HEK293 (cell line): ENCODE measurements around the gene TMEM179.
"Not testable (repeated sequence)": the region's sequence is repeated elsewhere in the genome, so short reads cannot be mapped to it uniquely, and the experiment has no call there.

Experiments
- CTCF ChIA-PET: fragments of 350-600 bp; formaldehyde crosslinking; extraction: SDS; loops from one replicate; lab custom pipeline; 2021; ENCODE audit warnings: antibody characterized with exemption; lab: Yijun Ruan, JAX
- POLR2A ChIA-PET: fragments of 300-600 bp; formaldehyde crosslinking; extraction: SDS; loops from one replicate; lab custom pipeline; 2020; ENCODE audit warnings: antibody characterized with exemption, inconsistent platforms; lab: Yijun Ruan, JAX
- H3K27ac ChIP-seq: fragments of 200-500 bp; sonication (Bioruptor generic); 2 replicates; pipeline ENCODE4 v1.5.1; 2014; ENCODE audit warnings: low read depth, low read length, control low read depth, inconsistent platforms; ENCODE audit errors: extremely low read depth
- H3K36me3 ChIP-seq, 2 experiments: fragments of 200-500 bp in 1 of 2; sonication (Bioruptor generic) in 1 of 2; 1 replicate in 1 of 2; 2 replicates in 1 of 2; pipeline ENCODE4 v1.5.1; 2014 to 2017; ENCODE audit warnings: inconsistent platforms in 2 of 2, low read length in 2 of 2; ENCODE audit not compliant: control insufficient read depth in 2 of 2, insufficient read depth in 1 of 2
- H3K4me1 ChIP-seq: fragments of 200-500 bp; sonication (Bioruptor generic); 2 replicates; pipeline ENCODE4 v1.5.1; 2014; ENCODE audit warnings: mild to moderate bottlenecking, low read length, inconsistent platforms; ENCODE audit not compliant: control insufficient read depth, insufficient read depth
- H3K4me3 ChIP-seq: 2 replicates; pipeline ENCODE4 v1.5.1; 2011; ENCODE audit warnings: low read depth, mild to moderate bottlenecking, control low read depth, low read length, moderate library complexity
- H3K9me3 ChIP-seq: fragments of 200-500 bp; sonication (Bioruptor generic); 2 replicates; pipeline ENCODE4 v1.5.1; 2014; ENCODE audit warnings: low read depth, low read length, inconsistent platforms; ENCODE audit not compliant: control insufficient read depth, insufficient read depth
- HOXD13 ChIP-seq: sonication (generic); formaldehyde crosslinking; IDR thresholded peaks from 2 replicates; pipeline ENCODE4 v1.8.0; 2022; ENCODE audit warnings: missing genetic modification reagents, borderline replicate concordance
- KLF10 ChIP-seq: fragments of 450-650 bp; IDR thresholded peaks from 2 replicates; pipeline ENCODE4 v1.5.1; 2018; ENCODE audit warnings: missing biosample characterization, mild to moderate bottlenecking, missing genetic modification characterization
- OSR2 ChIP-seq: fragments of 450-650 bp; formaldehyde crosslinking; IDR thresholded peaks from 2 replicates; pipeline ENCODE4 v1.5.1; 2016; ENCODE audit warnings: missing biosample characterization, missing genetic modification characterization
- PBX3 ChIP-seq: sonication (generic); formaldehyde crosslinking; IDR thresholded peaks from 2 replicates; pipeline ENCODE4 v1.8.1; 2022; ENCODE audit warnings: mild to moderate bottlenecking, moderate library complexity, missing genetic modification reagents
- SETDB1 ChIP-seq: IDR thresholded peaks from one replicate; pipeline ENCODE4 v1.6.1; 2017; ENCODE audit warnings: mild to moderate bottlenecking, low read length, moderate library complexity, mixed read lengths; ENCODE audit not compliant: insufficient read length
- TRIM28 ChIP-seq: IDR thresholded peaks from 2 replicates; pipeline ENCODE4 v1.6.1; 2011; ENCODE audit warnings: low read length, control low read depth, borderline replicate concordance
- ZBTB10 ChIP-seq: fragments of 450-650 bp; formaldehyde crosslinking; IDR thresholded peaks from 2 replicates; pipeline ENCODE4 v1.5.1; 2016; ENCODE audit warnings: missing biosample characterization, missing genetic modification characterization
- ZBTB48 ChIP-seq: fragments of 450-650 bp; formaldehyde crosslinking; IDR thresholded peaks from 2 replicates; pipeline ENCODE4 v1.5.1; 2016; ENCODE audit warnings: missing biosample characterization, missing genetic modification characterization
- ZNF114 ChIP-seq: fragments of 450-650 bp; formaldehyde crosslinking; IDR thresholded peaks from 2 replicates; pipeline ENCODE4 v1.5.0; 2017; ENCODE audit warnings: missing biosample characterization, missing genetic modification characterization
- ZNF132 ChIP-seq: fragments of 450-650 bp; formaldehyde crosslinking; IDR thresholded peaks from 2 replicates; pipeline ENCODE4 v1.5.1; 2017; ENCODE audit warnings: missing biosample characterization, missing genetic modification characterization, borderline replicate concordance
- ZNF140 ChIP-seq: fragments of 450-650 bp; formaldehyde crosslinking; IDR thresholded peaks from 2 replicates; pipeline ENCODE4 v1.5.1; 2016; ENCODE audit warnings: missing biosample characterization, missing genetic modification characterization
- ZNF174 ChIP-seq: fragments of 450-650 bp; formaldehyde crosslinking; IDR thresholded peaks from 2 replicates; pipeline ENCODE4 v1.5.0; 2017; ENCODE audit warnings: missing biosample characterization, mild to moderate bottlenecking, missing genetic modification characterization
- ZNF184 ChIP-seq: fragments of 450-650 bp; IDR thresholded peaks from 2 replicates; pipeline ENCODE4 v1.5.1; 2018; ENCODE audit warnings: missing biosample characterization, mild to moderate bottlenecking, missing genetic modification characterization
- ZNF2 ChIP-seq: fragments of 450-650 bp; formaldehyde crosslinking; IDR thresholded peaks from 2 replicates; pipeline ENCODE4 v1.5.1; 2016; ENCODE audit warnings: missing biosample characterization, missing genetic modification characterization
- ZNF266 ChIP-seq: fragments of 450-650 bp; formaldehyde crosslinking; IDR thresholded peaks from 2 replicates; pipeline ENCODE4 v1.5.1; 2016; ENCODE audit warnings: missing biosample characterization, missing genetic modification characterization, low read depth
- ZNF354C ChIP-seq: fragments of 450-650 bp; formaldehyde crosslinking; IDR thresholded peaks from 2 replicates; pipeline ENCODE4 v1.5.1; 2016; ENCODE audit warnings: missing biosample characterization, missing genetic modification characterization, low read depth, borderline replicate concordance
- ZNF391 ChIP-seq: fragments of 450-650 bp; formaldehyde crosslinking; IDR thresholded peaks from 2 replicates; pipeline ENCODE4 v1.5.1; 2016; ENCODE audit warnings: low read depth, missing biosample characterization, missing genetic modification characterization, borderline replicate concordance
- ZNF48 ChIP-seq: fragments of 450-650 bp; formaldehyde crosslinking; IDR thresholded peaks from 2 replicates; pipeline ENCODE4 v1.5.1; 2016; ENCODE audit warnings: missing biosample characterization, missing genetic modification characterization
- ZNF776 ChIP-seq: fragments of 450-650 bp; formaldehyde crosslinking; IDR thresholded peaks from 2 replicates; pipeline ENCODE4 v1.5.0; 2017; ENCODE audit warnings: missing biosample characterization, missing genetic modification characterization, borderline replicate concordance
- ZNF777 ChIP-seq: fragments of 450-650 bp; formaldehyde crosslinking; IDR thresholded peaks from 2 replicates; pipeline ENCODE4 v1.5.1; 2017; ENCODE audit warnings: missing biosample characterization, missing genetic modification characterization, borderline replicate concordance
- ZNF792 ChIP-seq: fragments of 450-650 bp; formaldehyde crosslinking; IDR thresholded peaks from 2 replicates; pipeline ENCODE4 v1.5.1; 2016; ENCODE audit warnings: missing biosample characterization, missing genetic modification characterization
- TF ChIP-seq, protein P1 (sequence below): fragments of 450-650 bp; formaldehyde crosslinking; IDR thresholded peaks from 2 replicates; pipeline ENCODE4 v1.5.1; 2016; ENCODE audit warnings: missing biosample characterization, missing genetic modification characterization

The TMEM179 gene

DNA sequence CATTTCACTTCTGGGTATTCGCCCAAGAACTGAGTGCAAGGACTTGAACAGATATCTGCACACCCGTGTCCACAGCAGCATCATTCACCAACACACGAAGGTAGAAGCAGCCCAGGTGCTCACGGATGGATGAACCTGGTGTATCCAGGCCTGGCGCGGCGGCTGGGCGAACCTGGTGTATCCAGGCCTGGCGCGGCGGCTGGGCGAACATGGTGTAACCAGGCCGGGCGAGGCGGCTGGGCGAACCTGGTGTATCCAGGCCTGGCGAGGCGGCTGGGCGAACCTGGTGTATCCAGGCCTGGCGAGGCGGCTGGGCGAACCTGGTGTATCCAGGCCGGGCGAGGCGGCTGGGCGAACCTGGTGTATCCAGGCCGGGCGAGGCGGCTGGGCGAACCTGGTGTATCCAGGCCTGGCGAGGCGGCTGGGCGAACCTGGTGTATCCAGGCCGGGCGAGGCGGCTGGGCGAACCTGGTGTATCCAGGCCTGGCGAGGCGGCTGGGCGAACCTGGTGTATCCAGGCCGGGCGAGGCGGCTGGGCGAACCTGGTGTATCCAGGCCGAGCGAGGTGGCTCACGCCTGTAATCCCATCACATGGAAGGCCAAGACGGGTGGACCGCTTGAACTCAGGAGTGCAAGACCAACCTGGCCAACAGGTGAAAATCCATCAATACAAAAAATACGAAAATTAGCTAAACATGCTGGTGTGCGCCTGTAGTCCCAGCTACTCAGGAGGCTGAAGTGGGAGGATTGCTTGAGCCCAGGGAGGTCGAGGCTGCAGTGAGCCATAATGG lies 48.8 kb upstream of the TMEM179 start:
- CTCF ChIA-PET, H3K4me3 ChIP-seq, H3K36me3 ChIP-seq, H3K9me3 ChIP-seq, H3K4me1 ChIP-seq, H3K27ac ChIP-seq, POLR2A ChIA-PET: not testable (repeated sequence)
- peak; percentile 32; the same call in 1 of the 2 replicates for TF ChIP-seq TRIM28
- peak; percentile 88 for TF ChIP-seq SETDB1

- ChIA-PET POLR2A (no interaction called here), CTCF (no interaction called here)
- TF ChIP-seq ZNF114 (no peak), ZBTB48 (no peak), ZNF184 (no peak), ZBTB10 (tag by site-specific recombination) (no peak), OSR2 (tag by site-specific recombination) (no peak), ZNF354C (no peak), ZNF776 (tag by site-specific recombination) (no peak), PBX3 (CRISPR knock-in tag) (no peak), ZNF391 (no peak), ZNF48 (tag by site-specific recombination) (no peak), ZNF266 (tag by site-specific recombination) (no peak), ZNF777 (tag by site-specific recombination) (no peak), ZNF174 (tag by site-specific recombination) (no peak), ZNF792 (tag by site-specific recombination) (no peak), ZNF140 (tag by site-specific recombination) (no peak), ZNF132 (tag by site-specific recombination) (no peak), KLF10 (no peak), ZNF2 (no peak), HOXD13 (CRISPR knock-in tag) (no peak)
- TF ChIP-seq, protein P1, sequence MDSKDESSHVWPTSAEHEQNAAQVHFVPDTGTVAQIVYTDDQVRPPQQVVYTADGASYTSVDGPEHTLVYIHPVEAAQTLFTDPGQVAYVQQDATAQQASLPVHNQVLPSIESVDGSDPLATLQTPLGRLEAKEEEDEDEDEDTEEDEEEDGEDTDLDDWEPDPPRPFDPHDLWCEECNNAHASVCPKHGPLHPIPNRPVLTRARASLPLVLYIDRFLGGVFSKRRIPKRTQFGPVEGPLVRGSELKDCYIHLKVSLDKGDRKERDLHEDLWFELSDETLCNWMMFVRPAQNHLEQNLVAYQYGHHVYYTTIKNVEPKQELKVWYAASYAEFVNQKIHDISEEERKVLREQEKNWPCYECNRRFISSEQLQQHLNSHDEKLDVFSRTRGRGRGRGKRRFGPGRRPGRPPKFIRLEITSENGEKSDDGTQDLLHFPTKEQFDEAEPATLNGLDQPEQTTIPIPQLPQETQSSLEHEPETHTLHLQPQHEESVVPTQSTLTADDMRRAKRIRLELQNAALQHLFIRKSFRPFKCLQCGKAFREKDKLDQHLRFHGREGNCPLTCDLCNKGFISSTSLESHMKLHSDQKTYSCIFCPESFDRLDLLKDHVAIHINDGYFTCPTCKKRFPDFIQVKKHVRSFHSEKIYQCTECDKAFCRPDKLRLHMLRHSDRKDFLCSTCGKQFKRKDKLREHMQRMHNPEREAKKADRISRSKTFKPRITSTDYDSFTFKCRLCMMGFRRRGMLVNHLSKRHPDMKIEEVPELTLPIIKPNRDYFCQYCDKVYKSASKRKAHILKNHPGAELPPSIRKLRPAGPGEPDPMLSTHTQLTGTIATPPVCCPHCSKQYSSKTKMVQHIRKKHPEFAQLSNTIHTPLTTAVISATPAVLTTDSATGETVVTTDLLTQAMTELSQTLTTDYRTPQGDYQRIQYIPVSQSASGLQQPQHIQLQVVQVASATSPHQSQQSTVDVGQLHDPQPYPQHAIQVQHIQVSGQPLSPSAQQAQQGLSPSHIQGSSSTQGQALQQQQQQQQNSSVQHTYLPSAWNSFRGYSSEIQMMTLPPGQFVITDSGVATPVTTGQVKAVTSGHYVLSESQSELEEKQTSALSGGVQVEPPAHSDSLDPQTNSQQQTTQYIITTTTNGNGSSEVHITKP (tag by site-specific recombination) = no peak
- H3K4me1 ChIP-seq = no peaks in the 10 kb centered on the region; the same call in 1 of the 2 replicates
- H3K9me3 ChIP-seq = no peaks in the 10 kb centered on the region
- no peak overlapping the region for H3K27ac ChIP-seq
- H3K36me3 ChIP-seq = no peaks in the 10 kb centered on the region
- H3K4me3 ChIP-seq = no peak overlapping the region
Observed at GRCh38 chr14:104652386-104652785, 47.8 kb upstream of the TMEM179 start.
